Measurements from ENCODE around the gene DNAH14. TPM values are rescaled to one million over a fixed set of nuclear protein-coding genes. Genes with fewer than 3 reads are reported as not detected.
"Not testable (repeated sequence)": the region's sequence is repeated elsewhere in the genome, so short reads cannot be mapped to it uniquely, and the experiment has no call there.

DNAH14 gene
- total RNA-seq, 4 donors from 2014 or later: under 0.01 to 142 (median 4.1) TPM

GRCh38 chr1:224957696-224958095 is 28.2 kb downstream of the DNAH14 start:
- no peak overlapping the region for H3K27ac ChIP-seq
- intact Hi-C loops (cut with DNase I; ENCODE audit: low total_unique reads): no loop called here
- no peaks in the 10 kb centered on the region for H3K36me3 ChIP-seq
- no peaks in the 10 kb centered on the region for H3K27me3 ChIP-seq
- H3K4me1 ChIP-seq: no peaks in the 10 kb centered on the region
- H3K4me3 ChIP-seq: no peak overlapping the region
- no peak for DNase-seq
- TF ChIP-seq POLR2A (IDR thresholded peaks at IDR 0.05) (no peak), CTCF (IDR thresholded peaks at IDR 0.05) (no peak)
- no peaks in the 10 kb centered on the region for H3K9me3 ChIP-seq

- H3K4me3 ChIP-seq: no peak overlapping the region
- intact Hi-C loops (cut with DNase I; ENCODE audit: low total_unique reads): no loop called here
- no peaks in the 10 kb centered on the region for H3K27me3 ChIP-seq
- DNase-seq: no peak
- H3K9me3 ChIP-seq: no peaks in the 10 kb centered on the region
- TF ChIP-seq CTCF (IDR thresholded peaks at IDR 0.05) (no peak), POLR2A (IDR thresholded peaks at IDR 0.05) (no peak)
- H3K36me3 ChIP-seq: no peaks in the 10 kb centered on the region
- no peaks in the 10 kb centered on the region for H3K4me1 ChIP-seq
- no peak overlapping the region for H3K27ac ChIP-seq
Measured at GRCh38 chr1:224958490-224958889, 29.0 kb downstream of the DNAH14 start.

GRCh38 chr1:224959115-224959514 is 29.6 kb downstream of the DNAH14 start:
- no peak for TF ChIP-seq POLR2A (IDR thresholded peaks at IDR 0.05)
- no peak for TF ChIP-seq CTCF (IDR thresholded peaks at IDR 0.05)
- no peak for DNase-seq
- no peaks in the 10 kb centered on the region for H3K27me3 ChIP-seq

GRCh38 chr1:224959656-224960055 is 30.2 kb downstream of the DNAH14 start:
- Histone ChIP-seq H3K9me3 (no peaks in the 10 kb centered on the region), H3K4me1 (no peaks in the 10 kb centered on the region), H3K36me3 (no peaks in the 10 kb centered on the region), H3K27me3 (no peaks in the 10 kb centered on the region), H3K27ac (no peak overlapping the region), H3K4me3 (no peak overlapping the region)
- TF ChIP-seq CTCF (IDR thresholded peaks at IDR 0.05): no peak
- TF ChIP-seq POLR2A (IDR thresholded peaks at IDR 0.05): no peak
- no peak for DNase-seq
- intact Hi-C loops (cut with DNase I; ENCODE audit: low total_unique reads): no loop called here

More at GRCh38 chr1:224959115-224959514, 29.6 kb downstream of the DNAH14 start:
- Histone ChIP-seq H3K4me3 (no peak overlapping the region), H3K27ac (no peak overlapping the region), H3K4me1 (no peaks in the 10 kb centered on the region), H3K36me3 (no peaks in the 10 kb centered on the region), H3K9me3 (no peaks in the 10 kb centered on the region)
- intact Hi-C loops (cut with DNase I; ENCODE audit: low total_unique reads): no loop called here

GRCh38 chr1:224980181-224980580 is 50.7 kb downstream of the DNAH14 start:
- Histone ChIP-seq H3K4me1 (no peaks in the 10 kb centered on the region), H3K4me3 (no peak overlapping the region), H3K27me3 (no peaks in the 10 kb centered on the region), H3K36me3 (no peaks in the 10 kb centered on the region), H3K27ac (no peak overlapping the region), H3K9me3 (no peaks in the 10 kb centered on the region)
- intact Hi-C loops (cut with DNase I; ENCODE audit: low total_unique reads): no loop called here
- DNase-seq: no peak
- TF ChIP-seq POLR2A (IDR thresholded peaks at IDR 0.05): no peak
- TF ChIP-seq CTCF (IDR thresholded peaks at IDR 0.05): no peak

- H3K36me3 ChIP-seq: not testable (repeated sequence)
Measured at GRCh38 chr1:224981922-224982354, 52.5 kb downstream of the DNAH14 start.

More at GRCh38 chr1:224981922-224982354, 52.5 kb downstream of the DNAH14 start:
- H3K9me3 ChIP-seq; DNase-seq; intact Hi-C loops (cut with DNase I; ENCODE audit: low total_unique reads); H3K4me1 ChIP-seq; H3K27ac ChIP-seq; H3K27me3 ChIP-seq; H3K4me3 ChIP-seq: not testable (repeated sequence)

Data from uterus (tissue), 4 donors.